Caco-2 (cell line): ENCODE data around the gene EXD3. TPM values are rescaled to one million over a fixed set of nuclear protein-coding genes. Genes with fewer than 3 reads are reported as not detected.
A peak's percentile ranks its signal among the peaks of the same experiment; 100 is the strongest.
"Not testable (repeated sequence)": the region's sequence is repeated elsewhere in the genome, so short reads cannot be mapped to it uniquely, and the experiment has no call there.

ENCODE experiments used
- BruUV-seq: library from RNA; stranded (reverse); fragments of 400-500 nt; replicated peaks from 2 replicates; lab custom pipeline; 2021; lab: Mats Ljungman, UMichigan
- CTCF ChIA-PET: fragments of 300-600 bp; sonication (Branson Sonifier 250); formaldehyde crosslinking; loops from one replicate; lab custom pipeline; 2022; ENCODE audit warnings: antibody characterized with exemption; lab: Charles Lee
- POLR2A ChIA-PET: fragments of 300-600 bp; sonication (Branson Sonifier 250); formaldehyde crosslinking; loops from one replicate; lab custom pipeline; 2022; ENCODE audit warnings: antibody characterized with exemption; lab: Charles Lee
- DNase-seq, 2 experiments: peaks; one replicate each; pipeline versions ENCODE4 v3.0.0 to v3.0.0-alpha.2; 2020 to 2022
- H3K27me3 ChIP-seq: replicated peaks from 2 replicates; pipeline ENCODE4 v1.6.0; 2011; ENCODE audit warnings: low read length; ENCODE audit not compliant: control insufficient read depth, insufficient read depth
- H3K36me3 ChIP-seq: 2 replicates; pipeline ENCODE4 v1.5.1; 2011; ENCODE audit warnings: low read length; ENCODE audit not compliant: control insufficient read depth, insufficient read depth
- H3K4me1 ChIP-seq: fragments of 250-450 bp; sonication (Bioruptor Pico); 2 replicates; pipeline ENCODE4 v1.5.1; 2020; ENCODE audit warnings: mild to moderate bottlenecking
- H3K4me3 ChIP-seq: 2 replicates; pipeline ENCODE4 v1.5.1; 2011; ENCODE audit warnings: low read depth, mild to moderate bottlenecking, control low read depth, low read length
- H3K9me3 ChIP-seq: fragments of 250-450 bp; sonication (Bioruptor Pico); 2 replicates; pipeline ENCODE4 v1.5.1; 2020; ENCODE audit warnings: mild to moderate bottlenecking, moderate library complexity
- H3K27ac Mint-ChIP-seq: one replicate; pipeline ENCODE4 v1.8.0; 2022; ENCODE audit warnings: mixed read lengths; ENCODE audit not compliant: unreplicated experiment
- H3K27me3 Mint-ChIP-seq: one replicate; pipeline ENCODE4 v1.8.0; 2022; ENCODE audit warnings: mixed read lengths; ENCODE audit not compliant: insufficient read depth, unreplicated experiment
- H3K36me3 Mint-ChIP-seq: one replicate; pipeline ENCODE4 v1.8.0; 2022; ENCODE audit warnings: mild to moderate bottlenecking, mixed read lengths; ENCODE audit not compliant: insufficient read depth, unreplicated experiment
- H3K4me1 Mint-ChIP-seq: one replicate; pipeline ENCODE4 v1.8.0; 2022; ENCODE audit warnings: low read depth, mixed read lengths; ENCODE audit not compliant: unreplicated experiment
- H3K4me3 Mint-ChIP-seq: one replicate; pipeline ENCODE4 v1.8.0; 2022; ENCODE audit warnings: mild to moderate bottlenecking, moderate library complexity, mixed read lengths; ENCODE audit not compliant: unreplicated experiment
- H3K9me3 Mint-ChIP-seq: one replicate; pipeline ENCODE4 v1.8.0; 2022; ENCODE audit warnings: mixed read lengths; ENCODE audit not compliant: unreplicated experiment
- intact Hi-C: fragments of 100-400 bp; cut with micrococcal nuclease; formaldehyde crosslinking; loops from one replicate; pipeline ENCODE4 v1.10.0; 2022; ENCODE audit not compliant: unreplicated experiment
- total RNA-seq: library from RNA; stranded (reverse); gene quantifications from 2 replicates; pipeline ENCODE4 v1.2.3, GENCODE V29; 2022
- TF ChIP-seq, protein P1 (sequence below), 2 experiments: fragments of 200-600 bp in 1 of 2; IDR thresholded peaks; 1 replicate in 1 of 2; 2 replicates in 1 of 2; pipeline versions ENCODE4 v1.5.1 to v1.8.0; 2011 to 2022; ENCODE audit warnings: antibody characterized with exemption in 1 of 2, control low read depth in 1 of 2, inconsistent platforms in 1 of 2, low read depth in 1 of 2, low read length in 1 of 2, mild to moderate bottlenecking in 1 of 2, moderate library complexity in 1 of 2; ENCODE audit not compliant: insufficient read depth in 1 of 2, severe bottlenecking in 1 of 2, unreplicated experiment in 1 of 2

The EXD3 gene
- total RNA-seq, 1 experiment from 2014 or later, result 10.9 TPM

DNA sequence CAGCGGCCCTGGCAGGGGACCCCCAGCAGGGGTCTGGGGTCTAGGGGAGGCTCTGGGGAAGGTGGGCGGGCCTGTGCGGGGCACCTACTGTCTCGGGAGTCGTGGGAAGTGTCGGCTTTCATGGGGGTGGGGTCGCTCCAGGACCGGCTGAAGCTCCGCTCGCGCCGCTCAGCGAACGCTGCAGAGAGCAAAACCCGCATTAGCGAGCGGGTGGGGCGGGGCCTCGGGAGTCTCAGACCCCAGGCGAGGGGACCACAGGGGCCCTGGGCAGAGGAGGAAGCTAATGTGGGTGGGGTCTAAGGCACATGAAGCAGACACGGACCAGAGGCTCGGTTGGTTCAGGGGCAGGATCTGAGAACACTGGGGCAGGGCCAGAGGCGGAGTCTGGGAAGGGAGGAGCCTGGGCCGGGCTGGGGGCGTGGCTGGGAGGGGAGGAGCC lies 30.7 kb upstream of the EXD3 start:
- DNase-seq, result peak in 1 of 2 experiments; percentile 51
- Mint-ChIP-seq H3K4me1 (no peaks in the 10 kb centered on the region), H3K27ac (no peak overlapping the region), H3K27me3 (no peaks in the 10 kb centered on the region), H3K36me3 (peaks cover 54% of the 10 kb centered on the region), H3K4me3 (no peak overlapping the region), H3K9me3 (no peaks in the 10 kb centered on the region)
- no TSS peak for BruUV-seq
- Histone ChIP-seq H3K4me1 (peaks cover 5% of the 10 kb centered on the region; the same call in 1 of the 2 replicates), H3K9me3 (no peaks in the 10 kb centered on the region; the same call in 1 of the 2 replicates), H3K4me3 (no peak overlapping the region), H3K36me3 (peaks cover 8% of the 10 kb centered on the region), H3K27me3 (no peaks in the 10 kb centered on the region)
- TF ChIP-seq, protein P1, sequence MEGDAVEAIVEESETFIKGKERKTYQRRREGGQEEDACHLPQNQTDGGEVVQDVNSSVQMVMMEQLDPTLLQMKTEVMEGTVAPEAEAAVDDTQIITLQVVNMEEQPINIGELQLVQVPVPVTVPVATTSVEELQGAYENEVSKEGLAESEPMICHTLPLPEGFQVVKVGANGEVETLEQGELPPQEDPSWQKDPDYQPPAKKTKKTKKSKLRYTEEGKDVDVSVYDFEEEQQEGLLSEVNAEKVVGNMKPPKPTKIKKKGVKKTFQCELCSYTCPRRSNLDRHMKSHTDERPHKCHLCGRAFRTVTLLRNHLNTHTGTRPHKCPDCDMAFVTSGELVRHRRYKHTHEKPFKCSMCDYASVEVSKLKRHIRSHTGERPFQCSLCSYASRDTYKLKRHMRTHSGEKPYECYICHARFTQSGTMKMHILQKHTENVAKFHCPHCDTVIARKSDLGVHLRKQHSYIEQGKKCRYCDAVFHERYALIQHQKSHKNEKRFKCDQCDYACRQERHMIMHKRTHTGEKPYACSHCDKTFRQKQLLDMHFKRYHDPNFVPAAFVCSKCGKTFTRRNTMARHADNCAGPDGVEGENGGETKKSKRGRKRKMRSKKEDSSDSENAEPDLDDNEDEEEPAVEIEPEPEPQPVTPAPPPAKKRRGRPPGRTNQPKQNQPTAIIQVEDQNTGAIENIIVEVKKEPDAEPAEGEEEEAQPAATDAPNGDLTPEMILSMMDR (IDR thresholded peaks at IDR 0.05; ENCODE audit: insufficient read depth in 1 of 2, low read depth in 1 of 2, low read length in 1 of 2, severe bottlenecking in 1 of 2, unreplicated experiment in 1 of 2), result no peak
- ChIA-PET POLR2A (no interaction called here), CTCF (no interaction called here)
- intact Hi-C loops, result no loop called here

DNA sequence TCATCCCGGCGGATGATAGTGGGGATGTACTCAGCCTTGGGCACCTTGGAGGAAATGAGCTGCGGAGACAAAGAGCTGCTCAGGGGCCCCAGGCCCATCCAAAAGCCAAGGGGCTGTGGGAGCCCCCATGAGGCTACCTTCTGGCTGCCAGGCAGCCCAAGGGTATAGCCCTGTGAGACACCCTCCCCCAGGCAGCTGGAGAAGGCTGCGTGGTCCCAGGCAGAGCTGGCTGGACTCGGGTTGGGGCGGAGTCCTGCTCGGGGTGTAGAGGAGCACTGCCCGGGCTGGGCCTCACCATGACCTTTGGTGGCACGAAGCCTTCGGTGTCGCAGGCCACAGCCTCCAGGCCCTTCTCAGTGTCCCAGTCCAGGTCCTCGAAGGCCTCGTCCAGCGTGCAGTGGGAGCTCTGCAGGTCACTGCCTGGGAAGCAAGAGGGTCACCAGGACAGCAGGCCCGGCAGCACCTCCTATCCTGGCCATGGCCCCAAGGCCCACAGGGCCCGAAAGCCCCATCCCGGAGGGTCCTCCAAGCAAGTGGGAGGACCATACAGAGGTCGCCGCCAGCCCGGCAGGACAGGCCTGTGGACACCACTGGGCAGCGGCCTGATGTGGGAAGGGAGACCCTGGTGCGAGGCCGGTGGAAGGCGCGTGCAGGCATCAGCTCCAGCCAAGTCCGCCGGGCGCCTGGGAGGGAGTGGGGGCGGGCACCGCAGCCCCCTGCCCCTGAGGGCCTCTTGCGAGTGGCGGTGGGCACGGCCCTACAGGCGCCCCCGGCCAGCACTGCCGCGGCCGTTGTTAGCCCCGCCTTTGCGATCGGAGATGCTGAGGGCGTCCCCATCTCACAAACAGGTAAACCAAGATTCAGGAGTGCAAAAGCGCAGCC lies 30.0 kb upstream of the EXD3 start:
- H3K9me3 ChIP-seq, result no peaks in the 10 kb centered on the region; the same call in 1 of the 2 replicates
- TF ChIP-seq, protein P1 (IDR thresholded peaks at IDR 0.05; ENCODE audit: insufficient read depth in 1 of 2, low read depth in 1 of 2, low read length in 1 of 2, severe bottlenecking in 1 of 2, unreplicated experiment in 1 of 2), result no peak
- peaks cover 8% of the 10 kb centered on the region for H3K36me3 ChIP-seq
- intact Hi-C loops, result no loop called here
- Mint-ChIP-seq H3K9me3 (no peaks in the 10 kb centered on the region), H3K36me3 (peaks cover 54% of the 10 kb centered on the region), H3K27ac (no peak overlapping the region), H3K27me3 (no peaks in the 10 kb centered on the region), H3K4me3 (no peak overlapping the region), H3K4me1 (no peaks in the 10 kb centered on the region)
- ChIA-PET CTCF (no interaction called here), POLR2A (no interaction called here)
- H3K4me3 ChIP-seq, result no peak overlapping the region
- no peaks in the 10 kb centered on the region for H3K27me3 ChIP-seq
- no TSS peak for BruUV-seq
- DNase-seq, result no peak
- H3K4me1 ChIP-seq, result peaks cover 5% of the 10 kb centered on the region; the same call in 1 of the 2 replicates

DNA sequence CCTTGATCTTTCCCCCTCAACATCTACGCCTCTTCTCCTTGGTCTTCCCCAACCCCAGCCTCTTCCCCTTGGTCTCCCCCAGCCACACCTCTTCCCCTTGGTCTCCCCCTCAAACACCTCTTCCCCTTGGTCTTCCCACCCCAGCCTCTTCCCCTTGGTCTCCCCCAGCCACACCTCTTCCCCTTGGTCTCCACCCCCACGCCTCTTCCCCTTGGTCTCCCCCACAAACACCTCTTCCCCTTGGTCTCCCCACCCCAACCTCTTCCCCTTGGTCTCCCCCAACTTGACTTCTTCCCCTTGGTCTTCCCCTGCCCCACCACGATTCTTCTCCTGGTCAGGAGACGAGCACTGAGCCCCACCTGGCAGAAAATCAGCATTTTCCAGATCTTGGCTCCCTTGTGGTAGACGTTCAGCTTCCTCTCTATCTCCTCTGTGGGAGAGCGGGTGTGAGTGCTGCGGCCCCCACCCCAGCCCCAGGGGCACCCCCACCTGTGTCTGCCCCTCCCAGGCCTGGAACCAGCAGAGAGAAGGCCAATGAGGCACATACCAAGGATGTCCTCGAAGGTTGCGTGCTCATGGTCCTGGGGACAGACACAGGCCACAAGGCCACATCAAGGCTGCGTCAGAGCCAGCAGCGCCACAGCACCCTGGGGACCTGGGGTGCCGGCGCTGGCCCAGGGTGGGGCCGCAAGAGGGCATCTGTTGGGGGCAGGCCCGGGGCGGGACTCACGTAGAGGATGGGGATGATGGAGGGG lies 29.2 kb upstream of the EXD3 start:
- Mint-ChIP-seq H3K36me3 (peaks cover 60% of the 10 kb centered on the region), H3K27me3 (no peaks in the 10 kb centered on the region), H3K9me3 (no peaks in the 10 kb centered on the region), H3K4me1 (peaks cover 3% of the 10 kb centered on the region), H3K4me3 (no peak overlapping the region), H3K27ac (no peak overlapping the region)
- Histone ChIP-seq H3K9me3 (no peaks in the 10 kb centered on the region; the same call in 1 of the 2 replicates), H3K36me3 (peaks cover 7% of the 10 kb centered on the region), H3K4me1 (0 out of 2 replicates have a peak, but pooled peaks cover 5% of the 10 kb centered on the region), H3K4me3 (no peak overlapping the region), H3K27me3 (no peaks in the 10 kb centered on the region)
- no peak for DNase-seq
- intact Hi-C loops, result no loop called here
- POLR2A ChIA-PET, result no interaction called here
- CTCF ChIA-PET, result no interaction called here
- no TSS peak for BruUV-seq
- TF ChIP-seq, protein P1 (IDR thresholded peaks at IDR 0.05; ENCODE audit: insufficient read depth in 1 of 2, low read depth in 1 of 2, low read length in 1 of 2, severe bottlenecking in 1 of 2, unreplicated experiment in 1 of 2), result no peak

DNA sequence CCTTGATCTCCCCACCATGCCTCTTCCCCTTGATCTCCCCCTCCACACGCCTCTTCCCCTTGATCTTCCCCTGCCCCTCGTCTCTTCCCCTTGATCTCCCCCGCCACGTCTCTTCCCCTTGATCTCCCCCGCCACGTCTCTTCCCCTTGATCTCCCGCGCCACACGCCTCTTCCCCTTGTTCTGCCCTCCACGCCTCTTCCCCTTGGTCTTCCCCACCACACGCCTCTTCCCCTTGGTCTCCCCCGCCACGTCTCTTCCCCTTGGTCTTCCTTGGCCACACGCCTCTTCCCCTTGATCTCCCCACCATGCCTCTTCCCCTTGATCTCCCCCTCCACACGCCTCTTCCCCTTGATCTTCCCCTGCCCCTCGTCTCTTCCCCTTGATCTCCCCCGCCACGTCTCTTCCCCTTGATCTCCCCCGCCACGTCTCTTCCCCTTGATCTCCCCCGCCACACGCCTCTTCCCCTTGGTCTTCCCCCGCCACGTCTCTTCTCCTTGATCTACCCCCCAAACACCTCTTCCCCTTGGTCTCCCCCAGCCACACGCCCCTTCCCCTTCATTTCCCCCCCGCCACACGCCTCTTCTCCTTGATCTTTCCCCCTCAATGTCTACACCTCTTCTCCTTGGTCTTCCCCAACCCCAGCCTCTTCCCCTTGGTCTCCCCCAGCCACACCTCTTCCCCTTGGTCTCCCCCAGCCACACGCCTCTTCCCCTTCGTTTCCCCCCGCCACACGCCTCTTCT lies 28.5 kb upstream of the EXD3 start:
- H3K4me1 Mint-ChIP-seq, POLR2A ChIA-PET: not testable (repeated sequence)

More for the DNA sequence above, 28.5 kb upstream of the EXD3 start:
- H3K36me3 ChIP-seq, H3K9me3 Mint-ChIP-seq, H3K27me3 Mint-ChIP-seq, H3K27me3 ChIP-seq, intact Hi-C loops, H3K4me3 Mint-ChIP-seq, DNase-seq, H3K4me3 ChIP-seq, BruUV-seq, H3K4me1 ChIP-seq, CTCF ChIA-PET, H3K27ac Mint-ChIP-seq, H3K9me3 ChIP-seq: not testable (repeated sequence)
- peaks cover 60% of the 10 kb centered on the region for H3K36me3 Mint-ChIP-seq
